Measurements from ENCODE around the gene MAD1L1. TPM values are rescaled to one million over a fixed set of nuclear protein-coding genes. Genes with fewer than 3 reads are reported as not detected.

Gene MAD1L1
- total RNA-seq, 1 experiment from 2014 or later: 50.8 TPM

DNA sequence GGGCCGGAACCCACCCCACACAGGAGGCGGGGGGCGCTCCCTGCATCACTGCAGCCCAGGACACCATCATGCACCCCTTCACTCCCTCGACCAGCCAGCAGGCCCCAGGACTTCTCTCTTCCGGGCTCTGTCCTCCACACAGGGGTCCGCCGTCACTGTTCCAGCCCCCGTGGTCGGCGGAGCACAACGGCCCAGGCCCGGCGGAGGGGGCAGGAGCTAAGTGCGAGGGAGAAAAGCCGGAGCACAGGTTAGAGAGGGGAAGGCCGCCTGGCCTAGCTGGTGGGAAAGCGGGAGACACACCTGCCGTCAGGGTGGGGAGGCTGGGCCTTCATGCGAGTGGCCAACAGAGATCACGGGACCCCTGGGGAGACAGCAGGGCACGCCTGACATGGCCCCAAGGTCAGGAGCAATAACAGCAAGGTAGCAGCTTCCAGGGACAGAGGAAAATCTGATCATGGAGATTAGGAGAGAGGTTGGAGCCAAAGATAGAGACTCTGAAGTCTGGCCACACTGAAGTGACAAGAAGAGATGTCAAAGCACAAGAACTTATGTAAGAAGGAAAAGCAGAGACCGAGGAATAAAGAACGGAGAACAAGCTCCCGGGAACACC lies 151.1 kb downstream of the MAD1L1 start:
- Histone ChIP-seq H3K4me3 (no peak overlapping the region), H3K36me3 (ENCODE audit: low read depth) (no peaks in the 10 kb centered on the region), H2AFZ (no peak overlapping the region), H3K4me1 (replicated peaks; ENCODE audit: insufficient read depth) (no peaks in the 10 kb centered on the region), H3K4me2 (no peak overlapping the region), H3K9me3 (ENCODE audit: insufficient read depth, low read depth) (no peaks in the 10 kb centered on the region), H3K9me2 (ENCODE audit: insufficient read depth) (no peaks in the 10 kb centered on the region), H3K27me3 (ENCODE audit: insufficient read depth, low read depth) (no peaks in the 10 kb centered on the region), H3K79me2 (ENCODE audit: low read depth) (no peaks in the 10 kb centered on the region), H3K27ac (no peak overlapping the region), H4K20me1 (ENCODE audit: insufficient read depth) (peaks cover 12% of the 10 kb centered on the region), H3F3A (ENCODE audit: insufficient read depth, low read depth) (no peaks in the 10 kb centered on the region)
- CTCF ChIA-PET: no interaction called here
- no peak for TF ChIP-seq EZH2 (IDR thresholded peaks at IDR 0.05; ENCODE audit: low read depth)
- TF ChIP-seq, protein P1, sequence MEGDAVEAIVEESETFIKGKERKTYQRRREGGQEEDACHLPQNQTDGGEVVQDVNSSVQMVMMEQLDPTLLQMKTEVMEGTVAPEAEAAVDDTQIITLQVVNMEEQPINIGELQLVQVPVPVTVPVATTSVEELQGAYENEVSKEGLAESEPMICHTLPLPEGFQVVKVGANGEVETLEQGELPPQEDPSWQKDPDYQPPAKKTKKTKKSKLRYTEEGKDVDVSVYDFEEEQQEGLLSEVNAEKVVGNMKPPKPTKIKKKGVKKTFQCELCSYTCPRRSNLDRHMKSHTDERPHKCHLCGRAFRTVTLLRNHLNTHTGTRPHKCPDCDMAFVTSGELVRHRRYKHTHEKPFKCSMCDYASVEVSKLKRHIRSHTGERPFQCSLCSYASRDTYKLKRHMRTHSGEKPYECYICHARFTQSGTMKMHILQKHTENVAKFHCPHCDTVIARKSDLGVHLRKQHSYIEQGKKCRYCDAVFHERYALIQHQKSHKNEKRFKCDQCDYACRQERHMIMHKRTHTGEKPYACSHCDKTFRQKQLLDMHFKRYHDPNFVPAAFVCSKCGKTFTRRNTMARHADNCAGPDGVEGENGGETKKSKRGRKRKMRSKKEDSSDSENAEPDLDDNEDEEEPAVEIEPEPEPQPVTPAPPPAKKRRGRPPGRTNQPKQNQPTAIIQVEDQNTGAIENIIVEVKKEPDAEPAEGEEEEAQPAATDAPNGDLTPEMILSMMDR (conservative IDR thresholded peaks at IDR 0.05): no peak
- intact Hi-C loops (cut with micrococcal nuclease; ENCODE audit: unreplicated experiment): no loop called here
- no TSS peak for BruUV-seq (replicated peaks)
- no peak for DNase-seq
- POLR2A ChIA-PET (ENCODE audit: unreplicated experiment): no interaction called here

DNA sequence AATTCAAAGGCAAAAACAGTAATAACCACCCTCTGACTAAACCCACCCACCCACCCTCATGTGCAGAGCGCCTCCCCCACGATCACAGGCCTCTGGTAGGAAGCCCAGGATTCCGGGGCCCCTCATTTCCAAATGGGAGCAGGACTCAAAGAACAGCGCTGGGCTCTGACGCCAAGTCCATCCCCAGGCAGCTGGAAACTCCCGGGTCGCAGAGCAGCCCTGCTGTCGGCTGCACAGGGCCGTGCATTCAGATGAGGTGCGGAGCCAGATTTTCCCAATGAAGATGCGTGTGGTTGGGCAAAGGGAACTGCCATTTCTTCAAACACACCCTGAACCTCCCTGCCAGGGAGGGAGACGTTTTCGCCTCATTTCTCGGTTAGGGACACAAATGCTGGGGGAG lies 152.3 kb downstream of the MAD1L1 start:
- H3K4me1 ChIP-seq (replicated peaks; ENCODE audit: insufficient read depth): no peaks in the 10 kb centered on the region
- no TSS peak for BruUV-seq (replicated peaks)
- ChIA-PET CTCF (no interaction called here), POLR2A (ENCODE audit: unreplicated experiment) (interaction anchor here (0.7 kb wide), 1 partner anchor 59 kb away, joined by 31 read pairs; no protein-coding TSS in a partner anchor)
- H3K79me2 ChIP-seq (ENCODE audit: low read depth): no peaks in the 10 kb centered on the region
- H3K9me3 ChIP-seq (ENCODE audit: insufficient read depth, low read depth): no peaks in the 10 kb centered on the region
- no peaks in the 10 kb centered on the region for H3K9me2 ChIP-seq (ENCODE audit: insufficient read depth)
- H3F3A ChIP-seq (ENCODE audit: insufficient read depth, low read depth): no peaks in the 10 kb centered on the region
- TF ChIP-seq EZH2 (IDR thresholded peaks at IDR 0.05; ENCODE audit: low read depth): no peak
- TF ChIP-seq, protein P1 (conservative IDR thresholded peaks at IDR 0.05): no peak
- no peaks in the 10 kb centered on the region for H3K36me3 ChIP-seq (ENCODE audit: low read depth)
- intact Hi-C loops (cut with micrococcal nuclease; ENCODE audit: unreplicated experiment): no loop called here
- no peak for DNase-seq
- no peak overlapping the region for H3K27ac ChIP-seq
- peaks cover 12% of the 10 kb centered on the region for H4K20me1 ChIP-seq (ENCODE audit: insufficient read depth)
- no peak overlapping the region for H3K4me3 ChIP-seq
- no peaks in the 10 kb centered on the region for H3K27me3 ChIP-seq (ENCODE audit: insufficient read depth, low read depth)
- no peak overlapping the region for H2AFZ ChIP-seq
- H3K4me2 ChIP-seq: no peak overlapping the region

DNA sequence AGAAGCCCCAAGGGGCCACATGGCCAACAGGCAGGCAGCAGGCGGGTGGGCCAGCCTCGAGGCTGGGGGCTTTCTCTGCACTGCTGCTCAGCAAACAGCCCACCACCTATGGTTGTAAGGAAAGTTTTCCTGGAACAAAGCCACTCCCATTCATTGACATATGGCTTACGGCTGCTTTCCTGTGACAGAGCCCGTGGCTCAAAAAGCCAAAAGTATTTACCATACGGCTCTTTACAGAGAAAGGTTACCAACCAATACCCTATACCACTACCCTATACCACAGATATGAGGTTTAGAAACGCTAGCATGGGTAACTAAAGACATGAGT lies 152.7 kb downstream of the MAD1L1 start:
- H3K79me2 ChIP-seq (ENCODE audit: low read depth): no peaks in the 10 kb centered on the region
- CTCF ChIA-PET: no interaction called here
- POLR2A ChIA-PET (ENCODE audit: unreplicated experiment): no interaction called here
- no peaks in the 10 kb centered on the region for H3K27me3 ChIP-seq (ENCODE audit: insufficient read depth, low read depth)
- H3K27ac ChIP-seq: no peak overlapping the region
- no peaks in the 10 kb centered on the region for H3K36me3 ChIP-seq (ENCODE audit: low read depth)
- H3F3A ChIP-seq (ENCODE audit: insufficient read depth, low read depth): no peaks in the 10 kb centered on the region
- no peaks in the 10 kb centered on the region for H3K4me1 ChIP-seq (replicated peaks; ENCODE audit: insufficient read depth)
- H3K9me3 ChIP-seq (ENCODE audit: insufficient read depth, low read depth): no peaks in the 10 kb centered on the region
- H3K4me3 ChIP-seq: no peak overlapping the region
- no TSS peak for BruUV-seq (replicated peaks)
- intact Hi-C loops (cut with micrococcal nuclease; ENCODE audit: unreplicated experiment): no loop called here
- H3K4me2 ChIP-seq: no peak overlapping the region
- DNase-seq: no peak
- no peak overlapping the region for H2AFZ ChIP-seq
- peaks cover 12% of the 10 kb centered on the region for H4K20me1 ChIP-seq (ENCODE audit: insufficient read depth)
- no peak for TF ChIP-seq EZH2 (IDR thresholded peaks at IDR 0.05; ENCODE audit: low read depth)
- TF ChIP-seq, protein P1 (conservative IDR thresholded peaks at IDR 0.05): no peak
- H3K9me2 ChIP-seq (ENCODE audit: insufficient read depth): no peaks in the 10 kb centered on the region

Data from PC-9 (cell line).